ENCODE results near the gene RCBTB1. TPM values are rescaled to one million over a fixed set of nuclear protein-coding genes. Genes with fewer than 3 reads are reported as not detected.
A peak's percentile ranks its signal among the peaks of the same experiment; 100 is the strongest.

Gene RCBTB1
- 10 to 100 TPM; 10.3 to 11.4 TPM for total RNA-seq
- polyA plus RNA-seq (2013, experiment 1 of 2): 20.3 TPM
- 20.3 TPM for polyA plus RNA-seq (2013, experiment 2 of 2)
- total RNA-seq: 14.2 to 86.5 (median 40.6) reads per million in 172 experiments

GRCh38 chr13:49585220-49586157 lies at the start of gene RCBTB1:
Gene RCBTB1 (minus strand): TSS chr13:49585558. CDS start chr13:49567279, 18,279 bp downstream.
- DNase-seq: peak; percentile 44 to 89 (median 62)
- peaks cover 40% of the 10 kb centered on the region for H3K4me1 Mint-ChIP-seq (ENCODE audit: low read depth)
- ChIA-PET CTCF (interaction anchor here (0.5 to 1.1 kb wide), 3 partner anchors 21 to 22 kb away, joined by 4 to 5 read pairs (median 4); no protein-coding TSS in a partner anchor), POLR2A (interaction anchor here (0.6 to 3.0 kb wide), 10 partner anchors 11 to 439 kb away, joined by 3 to 34 read pairs (median 4); partner anchors contain the start of genes CAB39L, KPNA3, PHF11 and SETDB2)
- TF ChIP-seq CTCF (IDR thresholded peaks at IDR 0.05): no peak
- Histone ChIP-seq H3K4me3 (ENCODE audit: low read length) (peak within 1 kb of the TSS; percentile 90), H3K4me1 (ENCODE audit: insufficient read depth, low read length) (peaks cover 14% of the 10 kb centered on the region), H3K27ac (ENCODE audit: low read depth in 1 of 2, low read length in 2 of 2) (peak within 1 kb of the TSS; percentile 59 to 74), H3K36me3 (ENCODE audit: insufficient read depth, low read length) (peaks cover 3% of the 10 kb centered on the region), H3K9me3 (ENCODE audit: control insufficient read depth in 1 of 2, insufficient read depth in 1 of 2, low read length in 2 of 2) (no peaks in the 10 kb centered on the region), H3K27me3 (ENCODE audit: control insufficient read depth in 1 of 2, insufficient read depth in 2 of 2, low read length in 2 of 2) (no peaks in the 10 kb centered on the region)
- peak within 1 kb of the TSS; percentile 96 for H3K4me3 Mint-ChIP-seq
- H3K27me3 Mint-ChIP-seq: no peaks in the 10 kb centered on the region
- no peaks in the 10 kb centered on the region for H3K9me3 Mint-ChIP-seq
- peaks cover 23% of the 10 kb centered on the region for H3K36me3 Mint-ChIP-seq (ENCODE audit: low read depth)
- H3K27ac Mint-ChIP-seq: peak within 1 kb of the TSS; percentile 75
- intact Hi-C loops (cut with DNase I, micrococcal nuclease): loop anchor here (2.0 to 10.0 kb wide), 4 partner anchors 89 to 207 kb away; partner anchors contain the start of genes CAB39L (in 1 of the 2), KPNA3 (in 1 of the 2), PHF11 (in 1 of the 2) and SETDB2 (in 1 of the 2)
- peak; percentile 94 for ATAC-seq (ENCODE audit: poor library complexity)

GRCh38 chr13:49633710-49634109 lies 48.4 kb upstream of the RCBTB1 start:
- intact Hi-C loops (cut with DNase I, micrococcal nuclease): no loop called here
- Mint-ChIP-seq H3K4me1 (ENCODE audit: low read depth) (peaks cover 23% of the 10 kb centered on the region), H3K36me3 (ENCODE audit: low read depth) (no peaks in the 10 kb centered on the region), H3K9me3 (no peaks in the 10 kb centered on the region), H3K27ac (no peak overlapping the region), H3K27me3 (no peaks in the 10 kb centered on the region), H3K4me3 (no peak overlapping the region)
- no peak overlapping the region for H3K4me3 ChIP-seq (ENCODE audit: low read length)
- ChIA-PET CTCF (interaction anchor here (0.8 kb wide), 1 partner anchor 111 kb away, joined by 4 read pairs; no protein-coding TSS in a partner anchor), POLR2A (interaction anchor here (1.4 kb wide), 1 partner anchor 159 kb away, joined by 3 read pairs; no protein-coding TSS in a partner anchor)
- DNase-seq (no peak), ATAC-seq (ENCODE audit: poor library complexity) (no peak)
- H3K27me3 ChIP-seq (ENCODE audit: control insufficient read depth in 1 of 2, insufficient read depth in 2 of 2, low read length in 2 of 2): no peaks in the 10 kb centered on the region
- H3K9me3 ChIP-seq (ENCODE audit: control insufficient read depth in 1 of 2, insufficient read depth in 1 of 2, low read length in 2 of 2): peaks cover 0 to 7% of the 10 kb centered on the region in 2 experiments
- H3K27ac ChIP-seq (ENCODE audit: low read depth in 1 of 2, low read length in 2 of 2): no peak overlapping the region
- peaks cover 15% of the 10 kb centered on the region for H3K4me1 ChIP-seq (ENCODE audit: insufficient read depth, low read length)
- no peak for TF ChIP-seq CTCF (IDR thresholded peaks at IDR 0.05)
- no peaks in the 10 kb centered on the region for H3K36me3 ChIP-seq (ENCODE audit: insufficient read depth, low read length)

- Histone ChIP-seq H3K36me3 (ENCODE audit: insufficient read depth, low read length) (no peaks in the 10 kb centered on the region), H3K4me1 (ENCODE audit: insufficient read depth, low read length) (peaks cover 26% of the 10 kb centered on the region), H3K9me3 (ENCODE audit: control insufficient read depth in 1 of 2, insufficient read depth in 1 of 2, low read length in 2 of 2) (peaks cover 0 to 7% of the 10 kb centered on the region in 2 experiments), H3K27me3 (ENCODE audit: control insufficient read depth in 1 of 2, insufficient read depth in 2 of 2, low read length in 2 of 2) (no peaks in the 10 kb centered on the region), H3K4me3 (ENCODE audit: low read length) (no peak overlapping the region), H3K27ac (ENCODE audit: low read depth in 1 of 2, low read length in 2 of 2) (no peak overlapping the region)
- ChIA-PET POLR2A (no interaction called here), CTCF (no interaction called here)
- no peak for ATAC-seq (ENCODE audit: poor library complexity)
- Mint-ChIP-seq H3K4me3 (no peak overlapping the region), H3K9me3 (no peaks in the 10 kb centered on the region), H3K4me1 (ENCODE audit: low read depth) (peaks cover 33% of the 10 kb centered on the region), H3K27me3 (no peaks in the 10 kb centered on the region), H3K36me3 (ENCODE audit: low read depth) (no peaks in the 10 kb centered on the region), H3K27ac (no peak overlapping the region)
- no peak for DNase-seq
- TF ChIP-seq CTCF (IDR thresholded peaks at IDR 0.05): no peak
- intact Hi-C loops (cut with DNase I, micrococcal nuclease): no loop called here
These were observed 46.8 kb upstream of the RCBTB1 start for GRCh38 chr13:49632156-49632555.
